Measurements from ENCODE around the gene FAM83D.

The FAM83D gene

GRCh38 chr20:38895098-38895949 lies 30.9 kb upstream of the FAM83D start:
- no peak for DNase-seq

- DNase-seq, result no peak
These were observed 30.1 kb upstream of the FAM83D start for GRCh38 chr20:38896009-38896594.

GRCh38 chr20:38897267-38897666 lies 28.9 kb upstream of the FAM83D start:
- no peak for DNase-seq

GRCh38 chr20:38900606-38901005 lies 25.6 kb upstream of the FAM83D start:
- DNase-seq, result no peak

GRCh38 chr20:38902601-38903000 lies 23.6 kb upstream of the FAM83D start:
- no peak for DNase-seq

GRCh38 chr20:38903335-38903734 lies 22.9 kb upstream of the FAM83D start:
- DNase-seq, result no peak

GRCh38 chr20:38905375-38905774 lies 20.8 kb upstream of the FAM83D start:
- no peak for DNase-seq

GRCh38 chr20:38907918-38908677 lies 18.1 kb upstream of the FAM83D start:
- DNase-seq, result no peak

- no peak for DNase-seq
These were observed 10.9 kb upstream of the FAM83D start for GRCh38 chr20:38915355-38915754.

GRCh38 chr20:38917657-38918056 lies 8.6 kb upstream of the FAM83D start:
- DNase-seq, result no peak

- no peak for DNase-seq
These were observed 8.0 kb upstream of the FAM83D start for GRCh38 chr20:38918172-38918571.

- DNase-seq, result no peak
These were observed 6.5 kb upstream of the FAM83D start for GRCh38 chr20:38919683-38920082.

GRCh38 chr20:38920411-38920810 lies 5.8 kb upstream of the FAM83D start:
- no peak for DNase-seq

GRCh38 chr20:38920851-38921250 lies 5.4 kb upstream of the FAM83D start:
- DNase-seq, result no peak

GRCh38 chr20:38924718-38925117 lies 1.5 kb upstream of the FAM83D start:
- DNase-seq, result no peak

- no peak for DNase-seq
These were observed 858 bp downstream of the FAM83D start for GRCh38 chr20:38926934-38927616.

GRCh38 chr20:38927902-38928578 lies 1.8 kb downstream of the FAM83D start:
- DNase-seq, result no peak

GRCh38 chr20:38930242-38930569 lies 4.0 kb downstream of the FAM83D start:
- no peak for DNase-seq

- no peak for DNase-seq
These were observed 5.8 kb downstream of the FAM83D start for GRCh38 chr20:38931984-38932383.

- no peak for DNase-seq
These were observed 6.4 kb downstream of the FAM83D start for GRCh38 chr20:38932457-38933120.

- DNase-seq, result no peak
These were observed 8.3 kb downstream of the FAM83D start for GRCh38 chr20:38934530-38934929.

GRCh38 chr20:38935285-38935684 lies 9.1 kb downstream of the FAM83D start:
- no peak for DNase-seq
